ENCODE results near the gene SLC16A2. TPM values are rescaled to one million over a fixed set of nuclear protein-coding genes. Genes with fewer than 3 reads are reported as not detected.

SLC16A2 gene
- total and polyA plus RNA-seq, 7 donors, result 0.66 to 6.3 (median 2.1) TPM

DNA sequence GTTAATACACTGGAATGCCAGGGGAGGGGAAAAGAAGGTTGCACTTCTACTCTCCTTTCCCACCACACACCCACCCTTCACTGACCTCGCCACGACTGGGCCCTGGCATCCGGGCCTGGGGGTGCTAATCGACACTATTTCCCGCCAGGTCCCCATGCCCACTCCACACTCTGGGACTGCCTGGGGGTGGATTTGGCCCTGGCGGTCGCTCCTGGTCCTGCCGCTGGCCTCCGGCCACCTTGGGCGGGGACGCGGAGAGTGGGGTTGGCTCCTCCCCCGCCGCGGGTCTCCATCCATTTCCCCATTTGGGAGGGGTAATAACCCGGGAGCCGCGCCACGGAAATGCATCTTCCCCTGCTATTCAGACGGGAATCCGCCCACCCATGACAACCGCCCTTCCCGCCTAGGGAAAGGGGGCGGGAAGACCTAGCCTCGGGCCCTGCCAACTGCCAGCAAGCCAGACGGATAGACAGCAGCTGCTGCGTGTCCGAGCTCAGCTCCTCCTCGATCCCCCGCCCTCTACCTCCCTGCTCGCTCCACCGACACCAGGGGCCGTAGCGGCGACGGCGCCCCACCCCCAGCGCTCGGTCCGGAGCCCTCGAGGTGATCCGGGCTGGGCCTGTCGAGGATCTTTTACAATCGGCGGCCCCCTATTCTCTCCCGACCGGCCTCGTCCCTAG is 115.0 kb downstream of the SLC16A2 start:
- 0 to 26% (median 0%) methylated on average over 17 to 48 of the region's 48 CpGs for WGBS, 3 donors
- peak overlapping the region; percentile 72 for H3K4me3 ChIP-seq
- H3K27ac ChIP-seq, result peak overlapping the region; percentile 92
- ATAC-seq, result peak; percentile 86 to 88 (median 86)
- peaks cover 0 to 29% (median 0%) of the 10 kb centered on the region in 3 donors for H3K27me3 ChIP-seq (ENCODE audit: insufficient read depth in 3 of 3, low read length in 2 of 3)
- peak; percentile 87 to 91 for DNase-seq
- intact Hi-C loops (cut with DNase I), result no loop called here
- TF ChIP-seq, protein P1, sequence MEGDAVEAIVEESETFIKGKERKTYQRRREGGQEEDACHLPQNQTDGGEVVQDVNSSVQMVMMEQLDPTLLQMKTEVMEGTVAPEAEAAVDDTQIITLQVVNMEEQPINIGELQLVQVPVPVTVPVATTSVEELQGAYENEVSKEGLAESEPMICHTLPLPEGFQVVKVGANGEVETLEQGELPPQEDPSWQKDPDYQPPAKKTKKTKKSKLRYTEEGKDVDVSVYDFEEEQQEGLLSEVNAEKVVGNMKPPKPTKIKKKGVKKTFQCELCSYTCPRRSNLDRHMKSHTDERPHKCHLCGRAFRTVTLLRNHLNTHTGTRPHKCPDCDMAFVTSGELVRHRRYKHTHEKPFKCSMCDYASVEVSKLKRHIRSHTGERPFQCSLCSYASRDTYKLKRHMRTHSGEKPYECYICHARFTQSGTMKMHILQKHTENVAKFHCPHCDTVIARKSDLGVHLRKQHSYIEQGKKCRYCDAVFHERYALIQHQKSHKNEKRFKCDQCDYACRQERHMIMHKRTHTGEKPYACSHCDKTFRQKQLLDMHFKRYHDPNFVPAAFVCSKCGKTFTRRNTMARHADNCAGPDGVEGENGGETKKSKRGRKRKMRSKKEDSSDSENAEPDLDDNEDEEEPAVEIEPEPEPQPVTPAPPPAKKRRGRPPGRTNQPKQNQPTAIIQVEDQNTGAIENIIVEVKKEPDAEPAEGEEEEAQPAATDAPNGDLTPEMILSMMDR (IDR thresholded peaks at IDR 0.05), result peak; percentile 33
- no peaks in the 10 kb centered on the region for H3K4me1 ChIP-seq
- H3K9me3 ChIP-seq, result no peaks in the 10 kb centered on the region
- H3K36me3 ChIP-seq (ENCODE audit: insufficient read depth in 1 of 2, low read depth in 1 of 2), result no peaks in the 10 kb centered on the region

DNA sequence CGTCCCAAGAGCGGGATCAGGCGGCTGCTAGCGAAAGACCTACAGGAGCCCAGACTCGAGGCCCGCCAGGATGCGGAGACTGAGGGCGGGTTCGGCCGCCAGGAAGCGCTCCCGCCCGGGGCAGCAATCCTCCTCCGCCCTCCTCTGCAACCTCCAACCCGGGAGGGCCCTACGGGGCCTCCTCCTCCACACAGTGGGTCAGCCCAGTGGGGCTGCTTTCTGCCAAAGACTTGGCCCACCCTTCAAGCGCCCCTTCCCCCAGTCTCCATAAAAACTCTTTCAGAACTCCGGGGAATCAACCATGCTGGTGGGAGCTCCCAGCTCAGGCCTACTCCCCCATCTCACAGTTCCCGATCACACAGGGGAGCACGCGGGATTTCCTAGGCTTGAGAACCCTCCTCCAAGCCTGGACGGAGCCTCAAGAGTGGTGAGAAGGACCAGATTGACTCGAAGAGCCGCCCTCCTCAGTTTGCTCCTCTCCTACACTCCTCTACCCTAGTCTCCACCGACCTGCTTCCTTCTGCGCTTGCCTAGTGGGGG is 115.6 kb downstream of the SLC16A2 start:
- DNase-seq, result peak in 1 of 2 donors; percentile 57
- Histone ChIP-seq H3K4me3 (peak overlapping the region; percentile 72), H3K9me3 (no peaks in the 10 kb centered on the region), H3K4me1 (no peaks in the 10 kb centered on the region), H3K36me3 (ENCODE audit: insufficient read depth in 1 of 2, low read depth in 1 of 2) (no peaks in the 10 kb centered on the region), H3K27me3 (ENCODE audit: insufficient read depth in 3 of 3, low read length in 2 of 3) (peaks cover 0 to 32% (median 0%) of the 10 kb centered on the region in 3 donors), H3K27ac (peak overlapping the region; percentile 92)
- ATAC-seq, result peak; percentile 18 to 41 (median 26)
- WGBS, 3 donors, result 18 to 46% (median 21%) methylated on average over 16 to 26 of the region's 26 CpGs
- TF ChIP-seq, protein P1 (IDR thresholded peaks at IDR 0.05), result no peak
- intact Hi-C loops (cut with DNase I), result no loop called here

DNA sequence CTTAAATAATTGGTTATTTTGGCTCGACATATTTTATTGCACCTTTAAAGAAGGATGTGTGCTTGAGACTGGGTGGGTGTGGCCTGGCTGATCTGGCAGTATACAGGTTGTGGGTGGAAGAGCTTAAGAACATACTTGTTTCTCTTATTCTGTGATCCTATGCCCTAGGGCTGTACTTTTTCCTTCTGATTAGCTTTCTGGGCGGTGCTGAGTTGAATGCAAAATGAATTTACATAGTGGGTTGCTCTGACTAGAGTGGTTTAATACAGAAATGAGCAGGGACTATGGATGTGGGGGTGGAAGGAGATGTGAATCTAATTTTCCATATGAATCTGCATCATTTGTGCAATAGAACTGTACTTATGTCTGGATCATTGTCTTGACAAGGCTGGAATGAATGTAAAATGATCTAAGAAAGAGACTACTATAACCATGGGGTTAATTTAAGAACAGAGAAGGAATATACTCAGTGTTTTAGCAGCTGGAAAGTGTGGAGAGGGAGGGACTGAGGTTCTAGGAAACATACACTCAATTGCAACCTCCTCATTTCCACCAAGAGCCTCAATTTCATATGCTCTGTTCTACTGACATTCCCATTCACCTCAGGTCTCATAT is 119.4 kb downstream of the SLC16A2 start:
- Histone ChIP-seq H3K9me3 (no peaks in the 10 kb centered on the region), H3K4me1 (no peaks in the 10 kb centered on the region), H3K36me3 (ENCODE audit: insufficient read depth in 1 of 2, low read depth in 1 of 2) (no peaks in the 10 kb centered on the region), H3K27ac (no peak overlapping the region), H3K4me3 (no peak overlapping the region), H3K27me3 (ENCODE audit: insufficient read depth in 3 of 3, low read length in 2 of 3) (peaks cover 0 to 14% (median 0%) of the 10 kb centered on the region in 3 donors)
- WGBS, 3 donors, result 62 to 82% (median 78%) methylated on average over 2 of the region's 2 CpGs
- TF ChIP-seq, protein P1 (IDR thresholded peaks at IDR 0.05), result no peak
- no peak for DNase-seq
- no peak for ATAC-seq
- intact Hi-C loops (cut with DNase I), result no loop called here

DNA sequence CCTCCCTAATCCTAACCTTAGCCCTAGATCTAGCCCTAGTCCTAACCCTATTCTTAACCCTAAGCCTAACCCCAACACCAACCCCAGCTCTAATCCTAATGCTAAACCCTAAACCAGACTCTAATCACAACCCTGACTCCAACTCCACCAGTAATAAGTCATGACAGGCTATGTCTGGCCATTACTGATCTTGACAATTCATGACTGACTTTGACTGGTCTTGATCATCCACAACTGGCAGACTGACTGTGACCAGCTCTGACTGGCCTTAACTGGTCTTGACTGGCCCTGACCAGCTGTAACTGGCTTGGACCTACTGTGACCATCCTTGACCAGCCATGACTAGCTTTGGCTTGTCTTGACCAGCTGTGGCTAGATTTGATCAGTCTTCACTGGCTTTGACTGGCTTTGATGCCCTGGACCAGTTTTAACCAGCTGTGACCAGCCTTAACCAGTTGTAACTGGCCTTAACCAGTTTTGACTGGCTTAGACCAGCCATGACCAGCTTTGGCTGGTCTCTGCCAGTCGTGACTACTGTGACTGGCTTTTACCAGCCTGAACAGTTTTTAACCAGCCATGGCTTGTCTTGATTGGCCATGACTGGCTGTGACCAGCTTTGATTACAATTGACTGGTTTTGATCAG is 124.7 kb downstream of the SLC16A2 start:
- WGBS, 3 donors, result 40 to 79% (median 58%) methylated on average over 1 of the region's 1 CpG
- Histone ChIP-seq H3K4me3 (no peak overlapping the region), H3K4me1 (no peaks in the 10 kb centered on the region), H3K27me3 (ENCODE audit: insufficient read depth in 3 of 3, low read length in 2 of 3) (peaks cover 0 to 4% (median 0%) of the 10 kb centered on the region in 3 donors), H3K36me3 (ENCODE audit: insufficient read depth in 1 of 2, low read depth in 1 of 2) (no peaks in the 10 kb centered on the region), H3K9me3 (no peaks in the 10 kb centered on the region), H3K27ac (no peak overlapping the region)
- intact Hi-C loops (cut with DNase I), result no loop called here
- ATAC-seq (no peak), DNase-seq (no peak)
- TF ChIP-seq, protein P1 (IDR thresholded peaks at IDR 0.05), result no peak

Measured in psoas muscle (tissue), 8 donors.